ENCODE measurements around the gene PNPLA8.
"Not testable (repeated sequence)": the region's sequence is repeated elsewhere in the genome, so short reads cannot be mapped to it uniquely, and the experiment has no call there.

Gene PNPLA8

DNA sequence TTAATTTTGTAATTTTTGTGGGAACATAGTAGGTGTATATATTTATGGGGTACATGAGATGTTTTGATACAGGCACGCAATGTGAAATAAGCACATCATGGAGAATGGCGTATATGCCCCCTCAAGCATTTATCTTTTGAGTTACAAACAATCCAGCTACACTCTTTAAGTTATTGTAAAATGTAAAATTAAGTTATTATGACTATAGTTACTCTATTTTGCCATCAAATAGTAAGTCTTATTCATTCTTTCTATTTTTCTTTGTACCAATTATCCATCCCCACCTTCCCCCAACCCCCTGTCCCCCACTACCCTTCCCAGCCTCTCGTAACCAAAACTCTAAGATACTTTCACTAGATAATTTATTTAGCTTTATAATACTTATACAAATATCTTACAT, 7.8 kb upstream of the PNPLA8 start:
- no peak for DNase-seq (ENCODE audit: low read depth in 2 of 3, low spot score in 2 of 3)

- DNase-seq (ENCODE audit: low read depth in 2 of 3, low spot score in 2 of 3): no peak
Observed at GRCh38 chr7:108529341-108529740, 3.4 kb upstream of the PNPLA8 start.

DNA sequence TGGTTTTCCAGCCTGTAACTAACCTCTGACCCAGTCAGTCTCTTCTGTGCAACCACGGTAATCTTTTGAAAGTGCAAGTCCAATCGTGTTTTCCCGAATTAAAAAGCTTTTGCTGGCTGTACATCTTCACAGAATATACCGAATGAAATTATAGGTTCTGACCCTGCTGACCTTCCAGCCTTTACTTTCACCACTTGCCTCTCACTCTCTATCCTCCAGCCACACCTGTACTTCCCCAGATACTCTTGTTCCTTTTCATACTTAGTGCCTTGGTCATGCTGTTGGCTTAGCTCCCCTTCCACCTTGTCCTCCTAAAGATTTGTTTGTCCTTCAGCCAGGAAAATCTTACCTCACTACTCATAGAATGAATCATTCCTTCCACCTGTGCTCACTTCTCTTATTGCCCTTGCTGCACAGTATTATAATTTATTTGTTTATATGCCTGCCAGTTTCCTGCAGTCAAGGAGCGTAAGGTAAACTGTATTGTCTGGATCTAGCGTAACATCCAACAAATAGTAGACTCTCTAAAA, 2.3 kb upstream of the PNPLA8 start:
- DNase-seq (ENCODE audit: low read depth in 2 of 3, low spot score in 2 of 3): no peak

GRCh38 chr7:108526768-108527017, 758 bp upstream of the PNPLA8 start:
- DNase-seq (ENCODE audit: low read depth in 2 of 3, low spot score in 2 of 3): no peak

- no peak for DNase-seq (ENCODE audit: low read depth in 2 of 3, low spot score in 2 of 3)
Observed at GRCh38 chr7:108525327-108525984, 479 bp downstream of the PNPLA8 start.

DNA sequence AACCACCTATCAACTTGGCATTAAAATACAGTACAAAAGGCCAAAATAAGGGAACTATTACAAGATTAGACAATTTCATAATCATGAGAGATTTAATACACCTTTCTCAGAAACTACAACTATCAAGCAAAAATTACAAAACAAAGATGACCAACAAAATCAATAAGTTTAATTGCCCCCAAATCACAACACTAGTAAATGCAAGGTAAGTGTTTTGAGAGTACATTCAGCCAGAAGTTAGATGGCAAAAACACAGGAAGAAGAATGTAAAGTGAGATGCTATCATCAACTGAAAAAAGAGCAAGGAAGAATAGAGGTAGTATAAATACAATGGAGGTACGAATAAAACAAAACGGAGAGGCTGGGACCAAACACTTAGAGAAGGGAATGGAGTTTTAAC, 3.2 kb downstream of the PNPLA8 start:
- DNase-seq (ENCODE audit: low read depth in 2 of 3, low spot score in 2 of 3): no peak

GRCh38 chr7:108517951-108518350, 8.0 kb downstream of the PNPLA8 start:
- DNase-seq (ENCODE audit: low read depth in 2 of 3, low spot score in 2 of 3): no peak

GRCh38 chr7:108515630-108516029, 10.3 kb downstream of the PNPLA8 start:
- DNase-seq (ENCODE audit: low read depth in 2 of 3, low spot score in 2 of 3): no peak

GRCh38 chr7:108515013-108515412, 10.9 kb downstream of the PNPLA8 start:
- DNase-seq (ENCODE audit: low read depth in 2 of 3, low spot score in 2 of 3): no peak

DNA sequence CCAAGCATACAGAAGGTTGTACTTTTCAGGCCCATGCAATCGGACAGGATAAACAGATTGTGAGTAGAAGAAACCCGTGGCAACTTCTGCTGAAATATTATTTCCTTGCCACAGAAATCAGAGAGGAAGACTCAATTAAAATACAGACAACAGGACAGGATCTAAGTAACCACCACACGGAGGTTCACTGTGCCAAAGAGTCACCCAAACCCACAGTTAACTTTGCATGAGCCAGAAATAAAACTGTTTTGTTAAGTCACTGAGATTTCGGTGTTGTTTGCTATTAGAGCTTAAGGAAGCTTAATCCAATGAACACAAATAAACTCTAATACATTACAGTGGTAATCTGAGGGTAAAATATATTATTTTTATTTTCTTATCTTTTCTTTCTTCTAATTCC, 14.0 kb downstream of the PNPLA8 start:
- no peak for DNase-seq (ENCODE audit: low read depth in 2 of 3, low spot score in 2 of 3)

DNA sequence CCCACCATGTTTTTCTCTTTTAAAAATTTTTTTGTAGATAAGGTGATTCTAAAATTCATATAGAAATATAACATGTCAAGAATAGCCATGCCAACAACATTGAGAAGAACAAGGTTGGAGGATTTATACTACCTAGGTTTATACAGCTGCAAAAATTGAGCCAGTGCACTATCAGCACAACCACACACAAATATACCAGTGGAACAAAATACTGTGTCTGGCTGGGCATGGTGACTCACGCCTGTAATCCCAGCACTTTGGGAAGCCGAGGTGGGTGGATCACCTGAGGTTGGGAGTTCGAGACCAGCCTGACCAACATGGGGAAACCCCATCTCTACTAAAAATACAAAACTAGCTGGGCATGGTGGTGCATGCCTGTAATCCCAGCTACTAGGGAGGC, 21.4 kb downstream of the PNPLA8 start:
- DNase-seq (ENCODE audit: low read depth in 2 of 3, low spot score in 2 of 3): not testable (repeated sequence)

- DNase-seq (ENCODE audit: low read depth in 2 of 3, low spot score in 2 of 3): no peak
Observed at GRCh38 chr7:108503112-108504026, 22.6 kb downstream of the PNPLA8 start.

DNA sequence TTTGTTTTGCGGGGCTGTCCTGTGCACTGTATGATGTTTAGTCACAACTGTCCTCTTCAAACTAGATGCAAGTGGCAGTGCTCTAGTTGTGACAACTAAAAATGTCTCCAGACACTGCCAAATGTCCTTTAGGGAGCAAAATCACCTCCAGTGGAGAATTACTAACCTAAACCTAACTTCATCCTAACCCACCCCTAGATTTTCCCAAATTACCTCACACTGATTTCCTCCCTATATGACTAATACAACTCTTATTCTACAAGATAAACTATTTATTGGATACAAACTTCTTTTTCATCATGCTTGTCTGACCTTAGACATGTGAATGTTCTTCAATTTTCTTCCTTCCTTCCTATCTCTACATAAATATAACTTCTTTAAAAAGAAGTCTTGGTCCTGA, 26.4 kb downstream of the PNPLA8 start:
- no peak for DNase-seq (ENCODE audit: low read depth in 2 of 3, low spot score in 2 of 3)

GRCh38 chr7:108498481-108498880, 27.5 kb downstream of the PNPLA8 start:
- no peak for DNase-seq (ENCODE audit: low read depth in 2 of 3, low spot score in 2 of 3)

- DNase-seq (ENCODE audit: low read depth in 2 of 3, low spot score in 2 of 3): no peak
Observed at GRCh38 chr7:108497082-108497725, 28.7 kb downstream of the PNPLA8 start.

- DNase-seq (ENCODE audit: low read depth in 2 of 3, low spot score in 2 of 3): no peak
Observed at GRCh38 chr7:108492742-108493141, 33.2 kb downstream of the PNPLA8 start.

DNA sequence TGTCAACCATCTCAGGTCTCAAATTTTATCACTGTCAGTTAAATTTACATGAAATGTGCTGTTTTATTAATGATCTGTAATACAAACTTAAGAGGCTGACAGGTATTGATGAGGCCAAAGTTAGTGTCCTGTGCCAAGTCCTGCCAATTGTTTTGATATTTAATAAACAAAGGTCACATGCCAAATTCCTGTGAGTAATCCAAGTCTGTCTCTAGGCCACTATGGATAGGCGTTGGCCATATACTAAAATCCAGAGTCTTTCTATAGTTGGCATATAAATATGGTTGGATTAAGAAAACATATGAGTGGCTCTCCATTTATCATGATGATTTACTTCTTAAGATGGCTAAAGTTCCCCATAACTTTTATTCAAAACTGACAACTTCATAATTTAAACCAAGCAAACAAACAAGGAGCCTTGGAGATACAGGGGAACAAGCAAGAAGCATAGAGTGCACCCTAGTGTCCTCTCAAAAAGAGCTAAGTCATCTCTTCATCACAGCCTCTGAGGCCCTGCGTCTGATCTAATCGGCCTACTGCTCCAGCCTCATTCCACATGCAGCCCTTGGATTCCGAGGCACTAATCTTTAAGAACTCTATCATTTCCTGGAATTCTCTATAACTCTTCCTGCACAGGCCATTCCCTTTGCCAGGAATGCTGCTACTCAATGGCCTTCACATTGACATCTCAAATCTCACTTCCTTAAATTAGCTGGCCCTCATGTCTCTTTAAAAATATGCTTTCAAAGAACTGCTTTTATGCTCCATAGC, 37.0 kb downstream of the PNPLA8 start:
- no peak for DNase-seq (ENCODE audit: low read depth in 2 of 3, low spot score in 2 of 3)

DNA sequence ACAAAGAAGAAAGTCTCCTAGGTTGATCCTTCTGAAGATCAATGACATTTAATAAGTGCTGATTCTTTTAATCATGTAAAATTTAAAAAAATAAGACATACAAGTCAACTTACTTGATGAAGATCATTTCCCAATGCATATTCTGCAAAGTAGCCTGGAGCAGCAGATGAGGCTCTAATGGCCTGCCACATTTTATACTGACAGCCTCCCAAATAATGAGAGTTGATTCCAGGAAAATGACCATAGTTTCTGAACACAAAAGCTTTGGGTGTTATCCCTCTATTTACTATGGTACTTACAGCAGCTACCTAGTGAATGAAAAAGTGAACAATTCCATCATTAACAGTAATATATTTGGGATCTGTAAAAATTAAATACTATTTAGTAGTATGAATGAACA, 38.3 kb downstream of the PNPLA8 start:
- no peak for DNase-seq (ENCODE audit: low read depth in 2 of 3, low spot score in 2 of 3)

GRCh38 chr7:108486291-108486966, 39.5 kb downstream of the PNPLA8 start:
- DNase-seq (ENCODE audit: low read depth in 2 of 3, low spot score in 2 of 3): no peak

DNA sequence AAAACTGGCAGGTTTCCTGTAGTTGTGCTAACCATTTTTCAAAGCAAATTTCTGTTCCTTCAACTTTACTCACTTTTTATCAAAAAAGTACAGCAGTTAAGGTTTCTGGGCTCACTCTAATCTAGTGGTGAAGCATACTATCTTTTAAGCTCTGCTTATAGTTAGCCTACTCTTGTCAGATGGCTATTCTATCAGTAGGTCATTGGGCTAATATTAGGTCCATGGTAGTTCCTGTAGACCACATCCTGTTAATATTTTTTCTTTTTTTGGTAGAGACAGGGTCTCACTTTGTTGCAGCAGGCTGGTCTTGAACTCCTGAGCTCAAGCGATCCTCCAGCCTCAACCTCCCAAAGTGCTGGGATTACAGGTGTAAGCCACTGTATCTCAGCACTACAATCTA, 41.8 kb downstream of the PNPLA8 start:
- no peak for DNase-seq (ENCODE audit: low read depth in 2 of 3, low spot score in 2 of 3)

- no peak for DNase-seq (ENCODE audit: low read depth in 2 of 3, low spot score in 2 of 3)
Observed at GRCh38 chr7:108480311-108480710, 45.6 kb downstream of the PNPLA8 start.
